ENCODE data around the gene ATP8B4.

DNA sequence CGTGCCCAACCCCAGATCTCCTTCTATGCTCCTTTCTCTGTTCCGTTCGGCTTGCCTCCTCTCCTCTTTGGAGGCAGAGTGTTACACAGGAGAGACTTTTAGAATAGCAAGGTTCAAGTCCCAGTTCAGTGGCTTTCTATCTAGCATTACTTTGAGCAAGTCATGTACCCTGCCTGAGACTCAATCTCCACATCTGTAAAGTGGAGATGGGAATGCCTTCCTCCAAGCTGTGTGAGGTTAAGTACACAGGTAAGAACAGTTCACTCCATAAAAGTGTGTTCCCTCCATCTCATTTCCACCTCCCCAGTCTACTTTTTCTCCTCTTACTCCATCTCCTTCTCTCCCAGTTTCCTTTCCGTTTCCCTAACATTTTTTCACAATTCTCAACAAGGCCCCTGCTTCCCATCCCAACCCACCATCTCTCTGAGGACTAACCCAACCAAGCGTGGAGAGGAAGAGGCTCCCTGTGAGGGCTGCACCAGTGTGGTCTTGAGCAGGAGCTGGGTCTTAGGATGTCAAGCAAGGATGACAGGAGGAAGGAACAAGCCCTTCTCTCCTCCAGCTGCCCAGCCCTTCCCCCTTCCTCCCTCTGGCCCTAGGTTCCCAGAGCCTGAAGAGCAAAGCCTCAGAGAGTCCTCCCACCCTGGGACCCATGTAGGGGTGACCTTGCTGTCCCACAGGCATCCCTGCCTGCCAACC, 6.4 kb downstream of the ATP8B4 start:
- TF ChIP-seq ARNTL (CRISPR knock-in tag; IDR thresholded peaks at IDR 0.05; ENCODE audit: borderline replicate concordance, low read depth): no peak
- no peak for TF ChIP-seq ZFP3 (CRISPR knock-in tag; IDR thresholded peaks at IDR 0.05)
- no peak for TF ChIP-seq ESRRG (CRISPR knock-in tag; IDR thresholded peaks at IDR 0.05)
- TF ChIP-seq, protein P1, sequence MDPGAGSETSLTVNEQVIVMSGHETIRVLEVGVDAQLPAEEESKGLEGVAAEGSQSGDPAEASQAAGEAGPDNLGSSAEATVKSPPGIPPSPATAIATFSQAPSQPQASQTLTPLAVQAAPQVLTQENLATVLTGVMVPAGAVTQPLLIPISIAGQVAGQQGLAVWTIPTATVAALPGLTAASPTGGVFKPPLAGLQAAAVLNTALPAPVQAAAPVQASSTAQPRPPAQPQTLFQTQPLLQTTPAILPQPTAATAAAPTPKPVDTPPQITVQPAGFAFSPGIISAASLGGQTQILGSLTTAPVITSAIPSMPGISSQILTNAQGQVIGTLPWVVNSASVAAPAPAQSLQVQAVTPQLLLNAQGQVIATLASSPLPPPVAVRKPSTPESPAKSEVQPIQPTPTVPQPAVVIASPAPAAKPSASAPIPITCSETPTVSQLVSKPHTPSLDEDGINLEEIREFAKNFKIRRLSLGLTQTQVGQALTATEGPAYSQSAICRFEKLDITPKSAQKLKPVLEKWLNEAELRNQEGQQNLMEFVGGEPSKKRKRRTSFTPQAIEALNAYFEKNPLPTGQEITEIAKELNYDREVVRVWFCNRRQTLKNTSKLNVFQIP (CRISPR knock-in tag; IDR thresholded peaks at IDR 0.05; ENCODE audit: borderline replicate concordance, low read depth): no peak
- no peak for TF ChIP-seq ZNF70 (CRISPR knock-in tag; IDR thresholded peaks at IDR 0.05)
- no peak for TF ChIP-seq OSR1 (CRISPR knock-in tag; IDR thresholded peaks at IDR 0.05)
- TF ChIP-seq ZNF565 (CRISPR knock-in tag; conservative IDR thresholded peaks at IDR 0.05; ENCODE audit: low read depth): no peak
- TF ChIP-seq CSDC2 (CRISPR knock-in tag; IDR thresholded peaks at IDR 0.05): no peak
- TF ChIP-seq CREB5 (CRISPR knock-in tag; IDR thresholded peaks at IDR 0.05; ENCODE audit: low read depth): no peak
- no peak for TF ChIP-seq PATZ1 (CRISPR knock-in tag; IDR thresholded peaks at IDR 0.05; ENCODE audit: borderline replicate concordance)
- no peak for TF ChIP-seq TOX (CRISPR knock-in tag; IDR thresholded peaks at IDR 0.05; ENCODE audit: borderline replicate concordance)
- TF ChIP-seq TCF4 (CRISPR knock-in tag; IDR thresholded peaks at IDR 0.05; ENCODE audit: borderline replicate concordance): no peak
